ENCODE data around the gene EPHA8. TPM values are rescaled to one million over a fixed set of nuclear protein-coding genes. Genes with fewer than 3 reads are reported as not detected.

EPHA8 gene
- total RNA-seq, 1 donor from 2014 or later: not detected

- no peak for DNase-seq (ENCODE audit: low read depth in 2 of 2)
These were observed 2.9 kb downstream of the EPHA8 start for GRCh38 chr1:22566161-22566560.

DNA sequence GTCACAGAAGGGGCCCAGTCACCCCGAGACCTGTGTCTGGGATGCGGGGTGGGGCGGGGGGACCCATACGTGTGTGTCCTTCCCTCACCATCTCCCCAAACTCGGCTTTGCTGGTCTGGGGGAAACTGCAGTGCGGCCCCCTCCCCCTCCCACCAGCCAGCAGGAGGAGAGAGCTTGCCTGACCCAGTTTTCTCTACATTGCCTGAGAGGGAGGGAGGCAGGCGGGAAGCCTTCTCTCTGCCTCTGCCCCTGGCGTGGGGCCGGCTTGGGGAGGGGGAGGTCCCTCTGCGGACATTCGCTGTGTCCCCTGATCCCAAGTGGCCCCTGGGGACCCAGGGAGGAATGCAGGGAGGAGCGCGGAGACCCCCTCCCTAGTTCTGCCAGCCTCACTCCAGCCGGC lies 3.9 kb downstream of the EPHA8 start:
- no peak for DNase-seq (ENCODE audit: low read depth in 2 of 2)

DNA sequence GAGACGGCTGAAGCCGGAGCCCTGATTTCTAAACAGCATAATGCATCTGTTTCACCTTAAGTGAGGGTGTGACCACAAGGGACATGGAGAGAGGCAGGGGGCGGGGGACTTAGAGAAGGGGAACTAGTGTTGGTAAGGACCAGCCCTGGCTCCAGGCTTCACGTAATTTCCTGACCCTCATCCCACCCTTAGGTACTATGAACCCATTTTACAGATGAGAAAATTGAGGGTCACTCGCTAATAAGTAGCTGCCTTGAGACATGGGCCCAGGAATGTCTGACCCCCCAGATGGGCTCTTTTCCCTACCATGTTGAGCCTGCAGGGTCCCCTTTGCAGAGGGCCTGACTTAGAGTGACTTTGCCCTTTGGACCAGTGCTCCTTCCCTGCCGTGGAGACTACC lies 4.7 kb downstream of the EPHA8 start:
- DNase-seq (ENCODE audit: low read depth in 2 of 2): no peak

DNA sequence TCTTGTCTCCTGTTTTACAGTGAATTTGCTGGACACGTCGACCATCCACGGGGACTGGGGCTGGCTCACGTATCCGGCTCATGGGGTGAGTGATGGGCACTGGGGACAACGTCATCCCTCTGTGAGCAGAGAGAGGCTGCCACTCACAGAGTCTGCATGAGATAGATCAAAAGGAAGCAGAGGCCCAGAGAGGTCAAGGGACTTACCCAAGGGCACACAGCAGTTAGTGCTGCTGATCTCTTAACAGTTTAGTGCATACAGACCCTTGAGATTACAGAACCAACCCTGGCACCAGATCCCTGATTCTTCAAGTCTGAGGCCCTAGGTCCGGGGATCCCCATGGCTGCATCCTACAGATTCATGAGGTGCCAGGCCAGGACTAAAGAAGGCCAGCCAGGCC lies 6.0 kb downstream of the EPHA8 start:
- no peak for DNase-seq (ENCODE audit: low read depth in 2 of 2)

DNA sequence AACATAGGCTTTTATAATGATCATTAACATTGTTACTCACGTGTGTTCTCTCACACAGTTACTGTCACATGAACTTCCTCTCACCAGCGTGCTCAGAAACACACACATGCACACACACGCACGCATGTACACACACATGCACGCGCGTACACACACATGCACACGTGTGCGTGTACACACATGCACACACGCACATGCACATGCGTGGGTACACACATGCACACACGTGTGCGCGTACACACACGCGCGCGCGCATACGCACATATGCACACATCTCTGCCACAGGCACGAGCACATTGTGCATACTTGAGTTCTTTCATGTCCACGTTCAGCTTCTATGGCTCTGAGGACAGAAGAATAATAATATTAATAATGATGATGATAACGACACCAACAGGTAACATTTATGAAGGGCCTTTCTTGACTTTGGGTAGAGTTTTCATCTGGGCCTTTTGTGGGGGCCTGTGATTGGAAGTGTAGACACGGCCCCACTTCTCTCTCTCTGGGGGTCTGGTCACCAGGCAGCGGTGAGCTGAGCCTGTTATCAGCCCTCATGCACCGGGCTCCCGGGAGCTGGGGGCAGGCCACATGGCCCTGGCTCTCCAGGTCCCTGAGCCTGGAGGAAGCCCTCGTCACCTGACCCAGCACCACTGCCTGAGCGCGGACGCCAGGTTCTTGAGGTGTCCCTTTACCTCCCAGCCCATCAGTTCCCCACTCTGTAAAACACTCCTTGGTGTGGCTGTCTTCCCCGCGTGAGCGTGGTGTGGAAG lies 7.0 kb downstream of the EPHA8 start:
- no peak for DNase-seq (ENCODE audit: low read depth in 2 of 2)

DNA sequence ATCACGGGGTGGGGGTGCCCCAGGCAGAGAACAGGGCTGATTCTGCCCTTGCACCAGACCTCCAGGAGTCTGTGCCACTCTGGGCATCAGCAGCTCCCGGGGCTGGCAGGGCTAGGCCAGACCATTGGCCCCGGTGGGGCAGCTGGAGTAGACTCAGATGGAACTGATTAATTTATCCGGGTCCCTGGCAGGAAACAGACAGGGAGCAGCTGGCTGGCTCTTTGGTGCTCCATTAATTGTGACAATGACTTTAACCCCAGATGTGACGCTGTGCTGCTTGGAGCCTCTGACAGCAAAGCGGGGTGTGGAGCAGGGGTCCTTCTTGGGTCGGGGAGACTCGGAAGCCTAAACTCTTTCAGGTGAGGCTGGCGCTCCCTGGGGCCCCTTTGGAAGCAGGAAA lies 9.5 kb downstream of the EPHA8 start:
- DNase-seq (ENCODE audit: low read depth in 2 of 2): no peak

DNA sequence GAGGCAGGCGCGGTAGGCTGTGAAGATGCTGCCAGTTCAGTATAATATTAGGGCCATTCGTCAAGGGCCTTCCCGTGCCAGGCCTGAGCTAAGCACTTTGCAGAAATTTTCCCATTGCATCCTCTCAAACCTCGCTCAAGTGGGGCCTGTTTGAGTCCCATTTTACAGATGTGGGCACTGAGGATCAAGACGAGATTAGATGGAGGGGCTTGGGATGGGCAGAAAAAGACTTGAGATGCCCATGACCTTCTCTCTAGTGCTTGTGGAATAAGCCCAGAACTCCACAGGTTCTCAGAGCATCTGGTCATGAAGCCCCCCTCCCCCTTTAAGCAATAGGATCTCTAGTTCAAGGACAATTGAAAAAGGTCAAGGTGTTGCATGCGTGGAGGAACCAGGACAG lies 9.9 kb downstream of the EPHA8 start:
- no peak for DNase-seq (ENCODE audit: low read depth in 2 of 2)

DNA sequence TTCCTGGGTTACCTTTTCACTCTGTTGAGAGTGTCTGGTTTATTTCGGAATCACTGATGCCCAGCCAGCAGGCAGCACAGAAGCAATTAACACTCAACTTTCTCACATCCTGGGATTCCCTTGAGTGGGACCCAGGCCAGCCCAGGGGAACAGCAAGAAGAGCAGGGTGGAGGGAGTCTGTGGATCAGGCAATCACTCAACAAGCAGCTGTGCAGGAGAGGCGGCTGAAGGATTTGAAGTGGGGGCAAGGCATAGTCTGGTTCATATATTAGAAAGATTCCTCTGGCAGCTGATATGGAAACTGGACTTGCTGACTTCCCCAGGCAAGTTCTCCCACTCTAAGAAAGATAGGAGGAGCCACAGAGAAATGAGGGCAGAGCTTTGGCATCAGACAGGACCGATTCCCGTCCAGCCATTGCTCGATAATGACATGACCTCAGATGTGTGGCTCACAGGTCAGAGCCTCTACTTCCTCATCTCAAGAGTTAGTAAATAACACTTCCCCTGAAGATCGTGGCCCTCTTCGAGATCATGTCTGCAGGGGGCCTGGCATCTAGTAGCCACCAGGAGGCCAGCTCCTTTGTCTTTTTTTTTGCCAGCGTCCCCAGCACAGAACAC lies 12.4 kb downstream of the EPHA8 start:
- DNase-seq (ENCODE audit: low read depth in 2 of 2): no peak

DNA sequence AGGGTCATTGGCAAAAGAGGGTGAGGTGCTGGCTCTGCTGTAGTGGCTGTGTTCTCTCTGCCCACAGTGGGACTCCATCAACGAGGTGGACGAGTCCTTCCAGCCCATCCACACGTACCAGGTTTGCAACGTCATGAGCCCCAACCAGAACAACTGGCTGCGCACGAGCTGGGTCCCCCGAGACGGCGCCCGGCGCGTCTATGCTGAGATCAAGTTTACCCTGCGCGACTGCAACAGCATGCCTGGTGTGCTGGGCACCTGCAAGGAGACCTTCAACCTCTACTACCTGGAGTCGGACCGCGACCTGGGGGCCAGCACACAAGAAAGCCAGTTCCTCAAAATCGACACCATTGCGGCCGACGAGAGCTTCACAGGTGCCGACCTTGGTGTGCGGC lies 12.9 kb downstream of the EPHA8 start:
- DNase-seq (ENCODE audit: low read depth in 2 of 2): no peak

- no peak for DNase-seq (ENCODE audit: low read depth in 2 of 2)
These were observed 13.3 kb downstream of the EPHA8 start for GRCh38 chr1:22576617-22577016.

- no peak for DNase-seq (ENCODE audit: low read depth in 2 of 2)
These were observed 15.6 kb downstream of the EPHA8 start for GRCh38 chr1:22578732-22579361.

DNA sequence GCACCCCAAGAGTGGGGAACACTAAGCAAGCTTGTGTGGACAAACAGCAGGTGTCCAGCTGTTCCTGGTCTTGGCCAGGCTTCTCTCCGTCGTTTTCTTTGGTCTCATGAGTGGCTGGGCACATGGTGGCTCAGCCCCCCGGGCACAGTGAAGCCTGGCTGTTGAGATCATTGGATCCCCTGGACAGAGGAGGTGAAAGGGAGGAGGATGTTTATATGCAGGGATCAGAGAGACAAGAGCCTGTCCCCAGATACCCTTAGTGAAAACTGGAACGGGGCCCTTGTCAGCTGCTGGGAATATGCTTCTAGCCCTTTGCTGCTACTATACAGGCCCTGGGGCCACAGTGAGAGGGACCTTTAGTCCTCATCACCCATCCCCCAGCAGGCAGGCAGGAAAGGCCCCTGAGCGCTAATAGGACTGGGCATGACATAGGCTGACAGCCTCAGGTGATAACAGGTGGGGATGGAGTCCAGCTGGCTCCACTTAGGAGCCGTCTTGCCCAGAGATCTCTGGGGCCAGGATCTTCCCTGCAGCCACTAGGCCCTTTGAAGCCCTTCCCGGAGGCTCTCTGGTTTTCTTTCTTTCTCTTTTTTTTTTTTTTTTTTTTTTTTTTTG lies 16.4 kb downstream of the EPHA8 start:
- no peak for DNase-seq (ENCODE audit: low read depth in 2 of 2)

DNA sequence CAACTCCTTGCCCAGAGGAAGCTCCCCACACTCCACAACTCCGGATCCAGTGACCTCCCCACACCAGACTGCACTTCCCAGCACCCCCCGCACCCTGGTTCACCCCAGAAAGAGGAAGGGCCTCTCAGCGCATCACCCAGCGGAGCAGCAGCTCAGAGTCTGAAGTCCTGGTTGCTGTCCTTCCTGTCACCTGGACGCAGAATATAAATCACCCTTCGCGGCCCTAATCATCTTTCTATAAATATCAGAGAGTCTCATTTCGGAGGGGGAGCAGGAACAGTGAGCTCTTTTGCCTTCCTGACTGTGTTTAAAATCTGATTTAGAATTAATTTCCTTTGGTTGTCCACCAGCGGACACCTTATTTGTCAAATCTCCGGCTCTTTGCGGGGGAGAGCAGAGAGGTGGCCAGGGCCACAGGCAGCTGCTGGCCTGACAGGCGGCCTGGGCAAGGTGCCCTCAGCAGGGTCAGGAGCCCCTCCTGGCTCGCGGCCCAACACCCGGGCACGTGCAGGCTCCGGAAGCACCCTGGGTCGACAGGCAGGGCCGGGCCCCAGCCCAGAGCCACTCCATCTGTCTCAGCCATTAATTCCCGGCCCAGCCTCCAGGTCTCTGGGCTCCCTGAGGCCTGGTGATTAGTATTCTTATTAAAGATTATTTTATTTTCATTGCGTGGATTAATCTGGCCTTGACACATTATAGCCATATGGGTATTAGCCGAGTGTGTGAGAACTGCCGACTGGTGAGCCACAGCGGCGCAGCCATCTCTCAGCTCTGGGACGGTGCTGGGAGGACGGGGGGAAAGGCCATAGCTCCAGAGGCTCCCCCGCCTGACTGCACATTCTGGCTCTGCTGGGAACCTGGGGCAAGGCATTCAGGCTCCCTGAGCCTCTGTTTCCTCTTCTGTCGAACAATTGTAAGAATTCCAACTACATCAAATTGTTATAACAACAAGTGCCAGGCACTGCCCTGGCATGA lies 19.7 kb downstream of the EPHA8 start:
- DNase-seq (ENCODE audit: low read depth in 2 of 2): peak in 1 of 2 donors; percentile 3

DNA sequence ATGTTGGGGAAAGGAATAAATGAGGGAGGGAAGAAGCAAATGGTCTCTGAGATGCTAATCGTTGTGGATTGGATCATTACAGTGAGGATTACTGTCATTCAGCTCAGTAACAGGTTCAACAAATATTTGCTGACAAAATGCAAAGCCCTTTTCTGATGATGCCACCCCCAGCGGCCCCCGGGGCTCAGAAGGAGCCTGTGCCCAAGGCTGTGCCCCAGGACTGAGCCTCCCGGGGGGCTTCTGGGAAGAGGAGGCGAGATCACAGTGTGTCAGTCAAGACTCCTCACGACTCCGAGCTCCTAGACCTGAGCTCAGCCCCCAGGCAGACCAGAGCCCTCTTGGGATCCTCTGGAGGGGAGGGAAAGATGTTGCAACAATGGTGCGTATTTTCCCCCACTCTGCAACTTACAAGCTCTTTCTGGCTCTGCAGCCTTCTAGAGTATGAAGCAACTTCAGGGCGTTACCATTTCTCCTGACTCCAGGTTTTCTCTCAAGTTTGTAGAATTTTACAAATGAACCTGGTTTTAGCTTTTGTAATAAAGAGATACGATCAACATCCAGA lies 20.8 kb downstream of the EPHA8 start:
- DNase-seq (ENCODE audit: low read depth in 2 of 2): no peak

- no peak for DNase-seq (ENCODE audit: low read depth in 2 of 2)
These were observed 21.7 kb downstream of the EPHA8 start for GRCh38 chr1:22584970-22585369.

- no peak for DNase-seq (ENCODE audit: low read depth in 2 of 2)
These were observed 22.2 kb downstream of the EPHA8 start for GRCh38 chr1:22585471-22585870.

GRCh38 chr1:22586356-22587130 lies 23.3 kb downstream of the EPHA8 start:
- no peak for DNase-seq (ENCODE audit: low read depth in 2 of 2)

GRCh38 chr1:22587247-22587646 lies 24.0 kb downstream of the EPHA8 start:
- no peak for DNase-seq (ENCODE audit: low read depth in 2 of 2)

GRCh38 chr1:22588899-22589422 lies 25.7 kb downstream of the EPHA8 start:
- DNase-seq (ENCODE audit: low read depth in 2 of 2): no peak

GRCh38 chr1:22591576-22591975 lies 28.3 kb downstream of the EPHA8 start:
- DNase-seq (ENCODE audit: low read depth in 2 of 2): no peak
